22Rv1 (cell line): ENCODE measurements around the gene ARSK.

Experiments used
- H3K27ac ChIP-seq: fragments of 450-650 bp; 2 replicates; pipeline ENCODE4 v1.5.1; 2017
- ZFX ChIP-seq: fragments of 450-650 bp; IDR thresholded peaks from 2 replicates; pipeline ENCODE4 v1.6.1; 2017; ENCODE audit warnings: antibody characterized with exemption, borderline replicate concordance
- TF ChIP-seq, protein P1 (sequence below): fragments of 450-650 bp; IDR thresholded peaks from 2 replicates; pipeline ENCODE4 v1.5.1; 2017; ENCODE audit warnings: mild to moderate bottlenecking

The ARSK gene

DNA sequence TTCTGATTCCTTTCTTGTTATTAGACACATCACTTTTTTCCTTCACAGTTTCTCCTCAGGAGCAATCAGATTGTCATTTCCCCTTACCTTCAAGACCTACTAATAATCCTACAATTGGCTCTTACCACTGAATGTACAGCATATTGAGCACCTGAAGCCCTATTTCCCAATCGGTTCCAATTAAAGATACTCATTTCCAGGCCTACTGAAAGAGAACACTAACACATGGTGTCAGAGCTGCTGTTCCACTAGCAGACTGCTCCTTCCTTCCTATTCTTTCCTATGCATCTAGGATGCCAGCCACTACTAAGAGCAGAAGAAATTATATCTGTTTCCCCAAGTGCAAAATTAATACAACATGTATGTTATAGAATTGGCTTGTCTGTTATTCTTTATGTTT is 34.7 kb upstream of the ARSK start:
- TF ChIP-seq, protein P1, sequence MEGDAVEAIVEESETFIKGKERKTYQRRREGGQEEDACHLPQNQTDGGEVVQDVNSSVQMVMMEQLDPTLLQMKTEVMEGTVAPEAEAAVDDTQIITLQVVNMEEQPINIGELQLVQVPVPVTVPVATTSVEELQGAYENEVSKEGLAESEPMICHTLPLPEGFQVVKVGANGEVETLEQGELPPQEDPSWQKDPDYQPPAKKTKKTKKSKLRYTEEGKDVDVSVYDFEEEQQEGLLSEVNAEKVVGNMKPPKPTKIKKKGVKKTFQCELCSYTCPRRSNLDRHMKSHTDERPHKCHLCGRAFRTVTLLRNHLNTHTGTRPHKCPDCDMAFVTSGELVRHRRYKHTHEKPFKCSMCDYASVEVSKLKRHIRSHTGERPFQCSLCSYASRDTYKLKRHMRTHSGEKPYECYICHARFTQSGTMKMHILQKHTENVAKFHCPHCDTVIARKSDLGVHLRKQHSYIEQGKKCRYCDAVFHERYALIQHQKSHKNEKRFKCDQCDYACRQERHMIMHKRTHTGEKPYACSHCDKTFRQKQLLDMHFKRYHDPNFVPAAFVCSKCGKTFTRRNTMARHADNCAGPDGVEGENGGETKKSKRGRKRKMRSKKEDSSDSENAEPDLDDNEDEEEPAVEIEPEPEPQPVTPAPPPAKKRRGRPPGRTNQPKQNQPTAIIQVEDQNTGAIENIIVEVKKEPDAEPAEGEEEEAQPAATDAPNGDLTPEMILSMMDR: no peak
- no peak for TF ChIP-seq ZFX
- H3K27ac ChIP-seq: no peak overlapping the region

GRCh38 chr5:95524423-95524822 is 30.5 kb upstream of the ARSK start:
- TF ChIP-seq ZFX: no peak
- TF ChIP-seq, protein P1: no peak
- no peak overlapping the region for H3K27ac ChIP-seq

GRCh38 chr5:95526871-95527270 is 28.0 kb upstream of the ARSK start:
- no peak overlapping the region for H3K27ac ChIP-seq
- TF ChIP-seq, protein P1: no peak
- TF ChIP-seq ZFX: no peak

DNA sequence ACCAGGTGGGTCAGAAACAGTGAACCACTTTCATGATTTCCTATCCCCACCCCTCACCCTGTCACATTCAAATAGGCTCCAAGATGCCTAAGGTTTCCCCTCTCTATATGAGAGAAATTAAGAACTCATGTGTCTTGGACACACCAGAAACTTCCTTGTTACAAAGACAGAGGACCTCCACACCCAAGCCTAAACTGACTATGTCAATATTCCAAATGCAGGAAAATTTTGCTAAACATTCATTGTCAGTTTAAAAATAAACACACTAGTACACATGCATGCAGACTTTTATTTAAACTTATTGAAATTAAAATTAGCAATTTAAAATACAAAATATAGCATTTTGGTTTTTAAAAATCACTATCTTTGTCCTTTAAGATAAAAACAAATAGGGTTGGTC is 26.3 kb upstream of the ARSK start:
- TF ChIP-seq, protein P1: no peak
- TF ChIP-seq ZFX: no peak
- no peak overlapping the region for H3K27ac ChIP-seq

DNA sequence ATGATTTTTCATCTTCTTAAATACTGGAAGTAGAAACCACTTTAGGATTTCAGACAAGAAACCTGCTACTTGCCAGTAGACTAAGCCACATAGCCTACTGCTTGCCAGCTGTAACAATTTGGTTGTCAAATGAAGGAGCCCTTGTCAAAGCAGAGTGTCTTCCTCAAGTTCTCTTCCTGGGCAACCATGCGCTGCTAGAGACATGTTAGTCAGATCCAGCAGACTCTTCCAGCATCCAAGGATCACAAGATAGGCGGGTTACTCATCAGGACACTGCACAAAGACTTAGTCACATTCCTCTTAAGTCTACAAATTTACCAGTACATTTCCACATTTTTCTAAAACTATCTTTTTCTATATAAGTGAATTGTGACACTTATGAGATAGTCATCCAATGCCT is 24.5 kb upstream of the ARSK start:
- TF ChIP-seq ZFX: no peak
- TF ChIP-seq, protein P1: no peak
- no peak overlapping the region for H3K27ac ChIP-seq

GRCh38 chr5:95531491-95531890 is 23.4 kb upstream of the ARSK start:
- no peak overlapping the region for H3K27ac ChIP-seq
- TF ChIP-seq, protein P1: no peak
- TF ChIP-seq ZFX: no peak

- no peak overlapping the region for H3K27ac ChIP-seq
- no peak for TF ChIP-seq ZFX
- TF ChIP-seq, protein P1: no peak
These were observed 22.5 kb upstream of the ARSK start for GRCh38 chr5:95532415-95532814.
